H1 (cell line): ENCODE data around the gene BECN2. TPM values are rescaled to one million over a fixed set of nuclear protein-coding genes. Genes with fewer than 3 reads are reported as not detected.

Experiments used
- CTCF ChIA-PET: fragments of 300-600 bp; sonication (Branson Sonifier 250); formaldehyde crosslinking; loops from one replicate; lab custom pipeline; 2021; ENCODE audit not compliant: partially characterized antibody; lab: Charles Lee
- POLR2A ChIA-PET: fragments of 300-600 bp; sonication (Branson Sonifier 250); formaldehyde crosslinking; loops from one replicate; lab custom pipeline; 2021; ENCODE audit warnings: inconsistent platforms; ENCODE audit not compliant: partially characterized antibody; lab: Charles Lee
- DNase-seq, 2 experiments: peaks; one replicate each; pipeline versions ENCODE4 v3.0.0 to v3.0.0-alpha.2; 2010 to 2022; ENCODE audit warnings: low spot score in 2 of 2, low read depth in 1 of 2, mixed read lengths in 1 of 2
- FAIRE-seq: peaks from 2 replicates; lab custom pipeline; 2011; peaks lifted over from hg19 to GRCh38; lab: Jason Lieb, UNC
- H2AFZ ChIP-seq: 2 replicates; pipeline ENCODE4 v1.8.1; 2012; ENCODE audit warnings: low read length, inconsistent platforms
- H2AK5ac ChIP-seq: 2 replicates; pipeline ENCODE4 v1.6.1; 2013; ENCODE audit warnings: low read depth, low read length
- H2BK120ac ChIP-seq: replicated peaks from 2 replicates; pipeline ENCODE3; 2013; ENCODE audit warnings: low read depth, low read length, inconsistent platforms
- H2BK12ac ChIP-seq: 2 replicates; pipeline ENCODE4 v1.6.1; 2013; ENCODE audit warnings: low read depth, low read length
- H2BK15ac ChIP-seq: 2 replicates; pipeline ENCODE4 v1.6.1; 2013; ENCODE audit warnings: low read length
- H2BK20ac ChIP-seq: 2 replicates; pipeline ENCODE4 v1.6.1; 2013; ENCODE audit warnings: low read length
- H2BK5ac ChIP-seq: 2 replicates; pipeline ENCODE4 v1.6.1; 2013; ENCODE audit warnings: low read depth, low read length
- H3K14ac ChIP-seq: 2 replicates; pipeline ENCODE4 v1.6.1; 2013; ENCODE audit warnings: inconsistent platforms; ENCODE audit not compliant: insufficient read length
- H3K18ac ChIP-seq: 2 replicates; pipeline ENCODE4 v1.6.1; 2013; ENCODE audit warnings: low read length; ENCODE audit errors: extremely low read depth
- H3K23ac ChIP-seq: 2 replicates; pipeline ENCODE4 v1.6.1; 2013; ENCODE audit warnings: inconsistent platforms; ENCODE audit not compliant: insufficient read length
- H3K23me2 ChIP-seq: 2 replicates; pipeline ENCODE4 v1.6.1; 2013; ENCODE audit warnings: low read depth, low read length
- H3K27ac ChIP-seq: 2 replicates; pipeline ENCODE4 v1.6.1; 2011; ENCODE audit warnings: low read depth, low read length, inconsistent platforms
- H3K27me3 ChIP-seq, 4 experiments: replicated peaks in 1 of 4; 1 replicate in 1 of 4; 2 replicates in 3 of 4; pipeline versions ENCODE4 v1.6.1 to v1.8.1; 2011 to 2013; ENCODE audit warnings: low read length in 3 of 4, mild to moderate bottlenecking in 3 of 4, inconsistent platforms in 2 of 4, mixed read lengths in 2 of 4, moderate library complexity in 1 of 4; ENCODE audit not compliant: control insufficient read depth in 3 of 4, insufficient read depth in 3 of 4; ENCODE audit errors: extremely low read depth in 1 of 4
- H3K36me3 ChIP-seq, 4 experiments: 2 replicates each; pipeline versions ENCODE4 v1.6.1 to v1.8.1; 2011 to 2013; ENCODE audit warnings: mild to moderate bottlenecking in 4 of 4, low read length in 3 of 4, moderate library complexity in 2 of 4, control low read depth in 1 of 4, inconsistent platforms in 1 of 4; ENCODE audit not compliant: insufficient read depth in 4 of 4, control insufficient read depth in 2 of 4
- H3K4ac ChIP-seq: replicated peaks from 2 replicates; pipeline ENCODE3; 2013; ENCODE audit warnings: low read length, low read depth, mixed read lengths, inconsistent platforms; ENCODE audit not compliant: insufficient read length
- H3K4me1 ChIP-seq, 4 experiments: replicated peaks in 1 of 4; 1 replicate in 1 of 4; 2 replicates in 3 of 4; pipeline versions ENCODE4 v1.6.1 to v1.8.1; 2011 to 2013; ENCODE audit warnings: low read length in 3 of 4, inconsistent platforms in 2 of 4, mixed read lengths in 1 of 4; ENCODE audit not compliant: insufficient read depth in 4 of 4, control insufficient read depth in 3 of 4
- H3K4me2 ChIP-seq, 2 experiments: 2 replicates each; pipeline versions ENCODE4 v1.6.1 to v1.8.1; 2011 to 2013; ENCODE audit warnings: low read depth in 2 of 2, low read length in 2 of 2, control low read depth in 1 of 2, inconsistent platforms in 1 of 2, mild to moderate bottlenecking in 1 of 2; ENCODE audit not compliant: insufficient read depth in 1 of 2
- H3K4me3 ChIP-seq, 4 experiments: fragments of 200-600, 300-600 bp in 1 of 4; sonication (generic), shearing (Covaris generic), sonication (Bioruptor Twin) in 1 of 4; 2 replicates each; pipeline versions ENCODE4 v1.5.1 to v1.8.1; 2011 to 2016; ENCODE audit warnings: low read length in 4 of 4, low read depth in 3 of 4, control low read depth in 2 of 4, inconsistent platforms in 2 of 4, mild to moderate bottlenecking in 2 of 4, mixed read lengths in 1 of 4, moderate library complexity in 1 of 4; ENCODE audit not compliant: insufficient read depth in 2 of 4; ENCODE audit errors: extremely low read depth in 1 of 4
- H3K56ac ChIP-seq: replicated peaks from 2 replicates; pipeline ENCODE3; 2013; ENCODE audit warnings: low read depth, mild to moderate bottlenecking, mixed read lengths, low read length, inconsistent platforms; ENCODE audit not compliant: insufficient read length
- H3K79me1 ChIP-seq: 2 replicates; pipeline ENCODE4 v1.6.1; 2013; ENCODE audit warnings: low read depth, low read length, control low read depth
- H3K79me2 ChIP-seq, 2 experiments: 2 replicates each; pipeline versions ENCODE4 v1.6.1 to v1.8.1; 2012 to 2013; ENCODE audit warnings: low read length in 2 of 2, mild to moderate bottlenecking in 2 of 2, inconsistent platforms in 1 of 2; ENCODE audit not compliant: insufficient read depth in 2 of 2, control insufficient read depth in 1 of 2
- H3K9ac ChIP-seq, 4 experiments: replicated peaks in 1 of 4; 1 replicate in 1 of 4; 2 replicates in 3 of 4; pipeline versions ENCODE4 v1.6.1 to v1.8.1; 2011 to 2013; ENCODE audit warnings: low read depth in 3 of 4, low read length in 3 of 4, control low read depth in 2 of 4, mild to moderate bottlenecking in 2 of 4, moderate library complexity in 2 of 4, inconsistent platforms in 1 of 4; ENCODE audit errors: extremely low read depth in 1 of 4
- H3K9me3 ChIP-seq, 2 experiments: 2 replicates each; pipeline versions ENCODE4 v1.6.1 to v1.8.1; 2012 to 2013; ENCODE audit warnings: mild to moderate bottlenecking in 2 of 2, moderate library complexity in 2 of 2, control low read depth in 1 of 2, inconsistent platforms in 1 of 2, low read depth in 1 of 2, low read length in 1 of 2, mixed read lengths in 1 of 2; ENCODE audit not compliant: insufficient read depth in 2 of 2
- H4K20me1 ChIP-seq, 2 experiments: replicated peaks in 1 of 2; 2 replicates each; pipeline versions ENCODE3 to v1.8.1; 2011 to 2013; ENCODE audit warnings: inconsistent platforms in 2 of 2, low read length in 2 of 2, mild to moderate bottlenecking in 1 of 2; ENCODE audit not compliant: insufficient read depth in 2 of 2, control insufficient read depth in 1 of 2
- H4K5ac ChIP-seq: 2 replicates; pipeline ENCODE4 v1.6.1; 2013; ENCODE audit warnings: low read length, low read depth, mixed read lengths, inconsistent platforms; ENCODE audit not compliant: insufficient read length
- H4K8ac ChIP-seq: 2 replicates; pipeline ENCODE4 v1.8.0; 2013; ENCODE audit warnings: mild to moderate bottlenecking, moderate library complexity, low read length, inconsistent platforms; ENCODE audit not compliant: insufficient read depth; ENCODE audit errors: extremely low read depth
- H4K91ac ChIP-seq: replicated peaks from 2 replicates; pipeline ENCODE3; 2013; ENCODE audit warnings: low read length, mixed read lengths, inconsistent platforms; ENCODE audit not compliant: insufficient read length
- EGR1 ChIP-seq: IDR thresholded peaks from 2 replicates; pipeline ENCODE4 v1.6.1; 2011; ENCODE audit warnings: low read depth, low read length, borderline replicate concordance
- KDM4A ChIP-seq: IDR thresholded peaks from one replicate; pipeline ENCODE4 v1.7.1; 2012; ENCODE audit warnings: low read depth, mild to moderate bottlenecking, moderate library complexity, low read length, inconsistent platforms; ENCODE audit not compliant: severe bottlenecking
- MAFK ChIP-seq: IDR thresholded peaks from 2 replicates; pipeline ENCODE4 v1.6.1; 2012; ENCODE audit warnings: low read depth, mild to moderate bottlenecking, improper control_type of control experiment, low read length
- RAD21 ChIP-seq, 2 experiments: IDR thresholded peaks in 1 of 2; conservative IDR thresholded peaks in 1 of 2; 2 replicates each; pipeline ENCODE4 v1.6.1; 2011; ENCODE audit warnings: low read depth in 2 of 2, low read length in 2 of 2, improper control_type of control experiment in 1 of 2, inconsistent platforms in 1 of 2, mild to moderate bottlenecking in 1 of 2, moderate library complexity in 1 of 2
- RFX5 ChIP-seq: IDR thresholded peaks from 2 replicates; pipeline ENCODE4 v1.6.1; 2011; ENCODE audit warnings: low read depth, low read length, improper control_type of control experiment, borderline replicate concordance
- SIN3A ChIP-seq, 2 experiments: IDR thresholded peaks in 1 of 2; conservative IDR thresholded peaks in 1 of 2; 2 replicates each; pipeline ENCODE4 v1.6.1; 2011 to 2012; ENCODE audit warnings: low read length in 2 of 2, improper control_type of control experiment in 1 of 2, low read depth in 1 of 2, mild to moderate bottlenecking in 1 of 2
- SP4 ChIP-seq: IDR thresholded peaks from 2 replicates; pipeline ENCODE4 v1.6.1; 2012; ENCODE audit warnings: low read length, inconsistent platforms
- WGBS, 2 experiments: shearing (Covaris generic) in 1 of 2; methylation state at CpG; one replicate each; pipeline versions ENCODE4 v1.1.6 to v1.1.7; 2013 to 2015; ENCODE audit warnings: low lambda C conversion rate in 2 of 2, mixed read lengths in 2 of 2, inconsistent platforms in 1 of 2, low coverage in 1 of 2, missing lambda C conversion rate in 1 of 2; ENCODE audit not compliant: insufficient replicate concordance in 2 of 2, insufficient coverage in 1 of 2, insufficient read length in 1 of 2; ENCODE audit errors: extremely low coverage in 1 of 2, missing lambda C conversion rate in 1 of 2; 5-methylcytosine and 5-hydroxymethylcytosine counted together
- polyA plus RNA-seq, 7 experiments: library from polyadenylated mRNA; depleted of rRNA in 3 of 7; stranded (reverse) in 5 of 7; unstranded in 2 of 7; fragments of >200 nt in 5 of 7; fragments of 200-250 nt in 2 of 7; gene quantifications; 1 replicate in 5 of 7; 2 replicates in 1 of 7; 4 replicates in 1 of 7; pipeline versions ENCODE4 v1.2.1 to v1.2.3, GENCODE V29; 2011 to 2013; ENCODE audit warnings: missing spikeins in 2 of 7, mixed read lengths in 2 of 7
- total RNA-seq: library from RNA; stranded (reverse); fragmentation: NEBNext Ultra II Directional; extraction: Animal tissue kit (Norgen Biotek cat#: 25700); gene quantifications from 2 replicates; pipeline ENCODE4 v1.2.1, GENCODE V29; 2021
- TF ChIP-seq, protein P1 (sequence below): IDR thresholded peaks from 2 replicates; pipeline ENCODE4 v1.6.1; 2012; ENCODE audit warnings: inconsistent platforms

Gene BECN2
- total and polyA plus RNA-seq, 2 of the 8 experiments (the other 6 are each of a cell fraction or from before 2014, with no cell fraction given): not detected

DNA sequence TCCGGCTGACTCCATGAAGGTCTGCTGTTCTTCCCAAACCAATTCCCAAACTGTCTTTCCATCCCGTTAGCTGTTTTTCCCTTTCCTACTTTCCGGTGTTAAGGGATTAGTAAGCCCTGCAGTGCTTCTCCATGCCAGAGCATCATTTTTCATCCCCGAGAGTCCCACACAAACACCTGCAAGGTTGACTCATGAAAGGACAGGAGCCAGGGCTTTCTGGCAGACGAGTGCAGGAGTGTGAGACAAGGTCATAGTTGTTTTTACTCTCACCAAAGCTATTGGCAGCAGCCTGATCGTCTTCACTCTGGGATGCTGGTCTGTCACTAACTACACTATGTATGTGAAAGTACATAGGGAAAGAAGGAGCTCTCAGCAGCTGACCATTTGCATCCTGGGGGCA lies 10.2 kb upstream of the BECN2 start:
- Histone ChIP-seq H2BK5ac (no peak overlapping the region), H3K4me1 (no peaks in the 10 kb centered on the region), H3K18ac (no peak overlapping the region), H3K4ac (no peak overlapping the region), H2BK120ac (no peak overlapping the region), H2AK5ac (no peak overlapping the region), H2BK12ac (no peak overlapping the region), H3K56ac (no peak overlapping the region), H3K27ac (no peak overlapping the region), H2BK15ac (no peak overlapping the region), H4K91ac (no peak overlapping the region), H3K79me2 (no peaks in the 10 kb centered on the region), H3K27me3 (no peaks in the 10 kb centered on the region), H3K4me2 (no peak overlapping the region), H3K14ac (no peak overlapping the region), H4K5ac (no peak overlapping the region), H2AFZ (no peak overlapping the region), H3K36me3 (no peaks in the 10 kb centered on the region), H3K23me2 (no peaks in the 10 kb centered on the region), H3K9me3 (no peaks in the 10 kb centered on the region), H3K4me3 (no peak overlapping the region), H3K23ac (no peak overlapping the region), H3K79me1 (no peaks in the 10 kb centered on the region), H4K20me1 (no peaks in the 10 kb centered on the region), H3K9ac (no peak overlapping the region), H2BK20ac (no peak overlapping the region), H4K8ac (no peak overlapping the region)
- POLR2A ChIA-PET: no interaction called here
- no peak for DNase-seq
- CTCF ChIA-PET: interaction anchor here (0.5 to 1.8 kb wide), 5 partner anchors 11 to 58 kb away, joined by 3 to 9 read pairs (median 5); partner anchors contain the start of gene MAP1LC3C
- 94% methylated on average over 6 of the region's 6 CpGs; no CpG with 5 or more reads in 1 of the 2 experiments for WGBS, 2 experiments
- no peak for TF ChIP-seq SP4
- TF ChIP-seq RAD21 (IDR thresholded peaks at IDR 0.05 in 1 of 2, conservative IDR thresholded peaks at IDR 0.05 in 1 of 2; ENCODE audit: low read depth in 2 of 2, low read length in 2 of 2): no peak
- TF ChIP-seq KDM4A: no peak
- TF ChIP-seq EGR1: no peak
- no peak for TF ChIP-seq RFX5
- TF ChIP-seq SIN3A (conservative IDR thresholded peaks at IDR 0.05 in 1 of 2, IDR thresholded peaks at IDR 0.05 in 1 of 2; ENCODE audit: low read depth in 1 of 2, low read length in 2 of 2): no peak
- TF ChIP-seq, protein P1, sequence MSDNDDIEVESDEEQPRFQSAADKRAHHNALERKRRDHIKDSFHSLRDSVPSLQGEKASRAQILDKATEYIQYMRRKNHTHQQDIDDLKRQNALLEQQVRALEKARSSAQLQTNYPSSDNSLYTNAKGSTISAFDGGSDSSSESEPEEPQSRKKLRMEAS: no peak
- no peak for TF ChIP-seq MAFK
- FAIRE-seq: no peak
